GM18511 (cell line): ENCODE results near the gene MAP4.
"Not testable (repeated sequence)": the region's sequence is repeated elsewhere in the genome, so short reads cannot be mapped to it uniquely, and the experiment has no call there.

Source experiments
- ATAC-seq: cut with Tn5 transposase; IDR thresholded peaks from one replicate; pipeline ENCODE4 v1.9.1; 2021; ENCODE audit warnings: mild to moderate bottlenecking, moderate library complexity; ENCODE audit not compliant: unreplicated experiment

The MAP4 gene

DNA sequence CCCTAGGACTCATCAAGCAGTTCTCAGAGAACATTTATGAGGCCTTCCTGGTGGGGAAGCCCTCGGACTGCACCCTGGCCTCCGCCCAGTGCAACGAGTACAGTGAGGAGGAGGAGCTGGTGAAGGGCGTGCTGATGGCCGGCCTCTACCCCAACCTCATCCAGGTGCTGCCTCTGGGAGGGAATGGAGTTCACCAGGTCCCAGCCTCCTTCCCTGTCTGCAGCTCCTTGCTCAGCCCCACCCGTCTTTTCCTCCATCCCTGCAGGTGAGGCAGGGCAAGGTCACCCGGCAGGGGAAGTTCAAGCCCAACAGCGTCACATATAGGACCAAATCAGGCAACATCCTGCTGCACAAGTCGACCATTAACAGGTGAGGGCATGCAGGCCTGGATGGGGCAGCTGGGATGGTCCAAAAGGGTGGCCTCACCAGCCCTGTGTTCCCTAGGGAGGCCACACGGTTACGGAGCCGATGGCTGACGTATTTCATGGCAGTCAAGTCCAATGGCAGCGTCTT is 167.0 kb downstream of the MAP4 start:
- no peak for ATAC-seq

DNA sequence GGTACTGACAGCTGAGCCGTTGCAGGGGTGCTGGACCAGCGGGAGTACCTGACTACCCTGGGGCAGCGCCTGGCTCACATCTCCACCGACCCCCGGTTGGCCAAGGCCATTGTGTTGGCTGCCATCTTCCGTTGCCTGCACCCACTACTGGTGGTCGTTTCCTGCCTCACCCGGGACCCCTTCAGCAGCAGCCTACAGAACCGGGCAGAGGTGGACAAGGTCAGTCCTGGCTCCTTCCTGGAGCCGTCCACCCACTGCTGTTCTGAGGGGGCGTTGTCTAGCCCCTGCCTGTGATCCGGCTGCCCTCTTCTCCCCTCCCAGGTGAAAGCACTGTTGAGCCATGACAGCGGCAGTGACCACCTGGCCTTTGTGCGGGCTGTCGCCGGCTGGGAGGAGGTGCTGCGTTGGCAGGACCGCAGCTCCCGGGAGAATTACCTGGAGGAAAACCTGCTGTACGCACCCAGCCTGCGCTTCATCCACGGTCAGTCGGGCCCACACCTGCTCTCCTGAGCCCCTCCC is 167.6 kb downstream of the MAP4 start:
- no peak for ATAC-seq

DNA sequence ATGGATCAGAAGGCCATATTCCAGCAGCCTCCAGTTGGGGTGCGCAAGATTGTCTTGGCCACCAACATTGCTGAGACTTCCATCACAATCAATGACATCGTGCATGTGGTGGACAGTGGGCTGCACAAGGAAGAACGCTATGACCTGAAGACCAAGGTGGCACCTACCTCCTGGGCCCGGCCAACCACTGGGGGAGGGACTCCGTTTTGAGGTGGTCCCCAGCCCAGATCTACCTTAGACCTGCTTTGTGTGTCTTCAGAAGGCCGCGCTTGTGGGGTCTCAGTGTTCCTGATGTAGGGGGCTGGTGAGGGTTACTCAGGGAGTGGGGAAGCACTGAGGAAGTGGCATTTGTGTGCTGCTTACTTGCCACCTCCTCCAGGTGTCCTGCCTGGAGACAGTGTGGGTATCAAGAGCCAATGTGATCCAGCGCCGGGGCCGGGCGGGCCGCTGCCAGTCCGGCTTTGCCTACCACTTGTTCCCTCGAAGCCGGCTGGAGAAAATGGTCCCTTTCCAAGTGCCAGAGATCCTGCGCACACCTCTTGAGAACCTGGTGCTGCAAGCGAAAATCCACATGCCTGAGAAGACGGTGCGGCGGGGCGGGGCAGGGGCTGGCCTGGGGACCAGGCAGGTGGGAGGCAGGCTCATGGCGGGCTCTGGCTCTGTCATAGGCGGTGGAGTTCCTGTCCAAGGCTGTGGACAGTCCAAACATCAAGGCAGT is 168.3 kb downstream of the MAP4 start:
- no peak for ATAC-seq

DNA sequence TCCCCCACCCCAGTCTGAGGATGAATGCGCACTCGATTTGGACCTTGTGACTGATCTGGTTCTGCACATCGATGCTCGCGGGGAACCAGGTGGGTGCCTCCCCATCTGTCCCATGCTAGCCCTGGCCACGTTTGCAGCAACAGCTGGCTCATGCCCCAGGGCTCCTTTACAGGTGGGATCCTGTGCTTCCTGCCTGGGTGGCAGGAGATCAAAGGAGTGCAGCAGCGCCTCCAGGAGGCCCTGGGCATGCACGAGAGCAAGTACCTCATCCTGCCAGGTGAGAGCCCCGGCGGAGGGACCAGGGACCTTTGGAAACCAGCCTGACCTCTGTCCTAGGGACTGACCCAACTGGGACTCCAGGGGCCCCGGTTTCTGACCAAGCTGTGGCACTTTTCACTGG is 169.0 kb downstream of the MAP4 start:
- no peak for ATAC-seq

DNA sequence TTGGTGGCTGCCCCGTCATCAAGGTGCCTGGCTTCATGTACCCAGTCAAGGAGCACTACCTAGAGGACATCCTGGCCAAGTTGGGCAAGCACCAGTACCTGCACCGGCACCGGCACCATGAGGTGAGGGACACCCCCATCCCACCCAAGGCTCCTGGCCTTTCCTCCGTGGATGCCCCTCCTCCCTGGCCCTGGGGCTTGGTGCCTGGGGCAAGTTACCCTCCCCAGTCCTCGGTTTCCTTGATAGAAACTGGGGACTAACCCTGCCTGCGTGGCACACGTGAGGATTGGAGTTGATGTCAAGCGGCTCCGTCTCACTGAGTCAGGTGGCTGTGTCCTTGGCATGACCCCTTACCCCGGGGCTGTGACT is 169.4 kb downstream of the MAP4 start:
- no peak for ATAC-seq

DNA sequence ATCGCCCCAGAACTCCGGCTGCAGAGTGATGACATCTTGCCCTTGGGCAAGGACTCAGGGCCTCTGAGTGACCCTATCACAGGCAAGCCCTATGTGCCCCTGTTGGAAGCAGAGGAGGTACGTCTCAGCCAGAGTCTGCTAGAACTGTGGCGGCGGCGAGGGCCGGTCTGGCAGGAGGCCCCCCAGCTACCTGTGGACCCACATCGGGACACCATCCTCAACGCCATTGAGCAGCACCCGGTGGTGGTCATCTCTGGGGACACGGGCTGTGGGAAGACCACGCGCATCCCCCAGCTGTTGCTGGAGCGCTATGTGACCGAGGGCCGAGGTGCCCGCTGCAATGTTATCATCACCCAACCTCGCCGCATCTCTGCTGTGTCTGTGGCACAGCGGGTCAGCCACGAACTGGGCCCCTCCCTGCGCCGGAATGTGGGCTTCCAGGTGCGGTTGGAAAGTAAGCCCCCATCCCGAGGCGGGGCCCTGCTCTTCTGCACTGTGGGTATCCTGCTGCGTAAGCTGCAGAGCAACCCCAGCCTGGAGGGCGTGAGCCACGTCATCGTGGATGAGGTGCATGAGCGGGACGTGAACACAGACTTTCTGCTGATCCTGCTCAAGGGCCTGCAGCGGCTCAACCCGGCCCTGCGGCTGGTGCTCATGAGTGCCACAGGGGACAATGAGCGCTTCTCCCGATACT is 169.9 kb downstream of the MAP4 start:
- no peak for ATAC-seq

DNA sequence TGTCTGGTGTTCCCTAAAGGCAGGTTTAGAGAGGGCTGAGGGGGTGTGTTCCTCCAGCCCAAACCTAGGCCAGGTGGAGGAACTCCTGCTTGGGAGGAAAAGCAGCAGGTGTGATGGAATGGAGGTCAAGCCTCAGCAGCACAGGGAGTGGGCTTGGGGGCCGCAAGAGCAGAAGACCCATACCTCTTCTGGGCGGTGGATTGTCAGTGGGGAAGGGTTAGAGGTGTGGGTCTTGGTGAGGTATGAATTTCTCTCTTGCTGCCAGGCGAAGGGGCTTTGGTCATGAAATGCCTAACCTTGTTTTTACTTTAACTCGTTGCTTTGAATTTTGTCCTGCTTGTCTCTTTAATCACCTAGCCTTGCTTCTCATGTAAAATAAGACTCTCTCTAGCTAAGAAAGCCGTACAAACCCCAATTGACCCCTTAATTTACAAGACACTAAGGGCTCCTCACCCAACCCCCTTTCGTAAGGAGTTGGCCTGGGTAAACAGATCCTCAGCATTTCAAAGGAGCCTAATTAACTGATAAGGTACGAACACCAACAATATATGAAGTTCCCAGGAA is 174.3 kb downstream of the MAP4 start:
- ATAC-seq = no peak

DNA sequence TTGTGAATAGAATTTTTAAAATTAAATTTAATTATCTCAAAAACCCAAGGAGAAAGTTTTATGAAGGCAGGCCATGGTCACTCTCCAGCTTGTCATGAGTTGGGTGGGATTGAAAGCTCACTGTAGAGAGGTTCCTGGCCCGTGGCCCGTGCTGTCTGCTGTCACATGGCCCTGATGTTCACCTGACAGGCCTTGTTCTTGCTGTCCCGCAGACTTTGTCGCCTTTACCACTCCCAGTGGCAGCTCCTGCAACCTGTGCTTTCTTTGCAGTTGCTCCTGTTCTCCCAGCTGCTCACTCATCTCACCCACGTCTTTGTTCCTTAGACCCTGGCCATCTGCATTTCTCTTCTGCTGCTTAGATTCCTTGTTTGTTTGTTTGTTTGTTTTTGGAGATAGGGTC is 177.7 kb downstream of the MAP4 start:
- ATAC-seq = no peak

DNA sequence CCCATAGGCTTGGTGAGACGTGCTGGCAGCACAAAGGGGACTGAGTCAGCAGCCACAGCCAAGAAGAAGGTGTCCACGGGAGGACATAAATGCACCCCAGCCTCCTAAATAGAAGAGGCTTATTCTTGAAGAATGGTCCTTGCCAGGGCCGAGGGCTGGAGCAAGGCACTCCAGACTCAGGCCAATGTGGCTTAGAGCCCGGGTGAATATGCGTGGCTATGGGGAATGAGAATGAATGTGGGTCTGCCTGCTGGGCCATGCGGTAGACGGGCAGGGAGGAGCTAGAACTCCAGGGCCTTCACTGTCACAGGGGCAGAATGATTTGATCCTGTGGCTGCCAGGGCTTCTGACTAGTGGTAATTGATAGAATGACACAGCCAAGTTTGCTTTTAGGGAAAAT is 179.2 kb downstream of the MAP4 start:
- ATAC-seq = no peak

DNA sequence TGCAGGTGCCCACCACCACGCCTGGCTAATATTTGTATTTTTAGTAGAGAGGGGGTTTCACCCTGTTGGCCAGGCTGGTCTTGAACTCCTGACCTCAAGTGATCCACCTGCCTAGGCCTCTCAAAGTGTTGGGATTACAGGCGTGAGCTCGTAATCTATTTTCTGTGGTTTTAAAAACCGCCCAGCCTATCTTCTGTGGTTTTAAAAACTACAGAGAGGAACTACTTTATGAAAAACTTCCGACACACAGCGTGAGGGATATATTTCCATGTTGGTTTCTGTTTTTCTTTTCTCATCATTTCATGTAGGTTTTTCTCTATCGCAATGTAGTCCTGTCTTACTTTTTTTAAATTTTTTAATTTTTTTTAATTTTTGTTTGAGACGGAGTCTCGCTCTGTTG is 186.7 kb downstream of the MAP4 start:
- ATAC-seq = not testable (repeated sequence)

DNA sequence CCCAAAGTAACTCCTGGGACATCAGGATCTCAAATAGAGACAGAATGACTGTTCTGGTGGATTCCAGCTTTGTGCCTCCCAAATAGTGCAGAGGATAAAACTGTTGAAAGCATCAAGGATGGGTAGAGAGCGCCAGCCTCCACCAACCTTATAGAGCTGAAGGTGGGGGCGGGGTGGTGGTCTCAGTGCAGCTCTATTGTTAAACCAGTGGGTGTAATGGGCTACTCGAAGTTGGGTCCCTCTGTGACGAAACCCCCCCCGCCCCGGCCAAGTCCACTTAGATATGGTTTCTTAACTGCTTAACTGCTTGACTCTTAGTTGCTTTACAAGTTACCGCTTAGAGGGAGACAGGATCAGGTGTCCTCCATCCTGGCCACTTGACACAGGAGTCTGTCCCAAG is 190.6 kb downstream of the MAP4 start:
- no peak for ATAC-seq

DNA sequence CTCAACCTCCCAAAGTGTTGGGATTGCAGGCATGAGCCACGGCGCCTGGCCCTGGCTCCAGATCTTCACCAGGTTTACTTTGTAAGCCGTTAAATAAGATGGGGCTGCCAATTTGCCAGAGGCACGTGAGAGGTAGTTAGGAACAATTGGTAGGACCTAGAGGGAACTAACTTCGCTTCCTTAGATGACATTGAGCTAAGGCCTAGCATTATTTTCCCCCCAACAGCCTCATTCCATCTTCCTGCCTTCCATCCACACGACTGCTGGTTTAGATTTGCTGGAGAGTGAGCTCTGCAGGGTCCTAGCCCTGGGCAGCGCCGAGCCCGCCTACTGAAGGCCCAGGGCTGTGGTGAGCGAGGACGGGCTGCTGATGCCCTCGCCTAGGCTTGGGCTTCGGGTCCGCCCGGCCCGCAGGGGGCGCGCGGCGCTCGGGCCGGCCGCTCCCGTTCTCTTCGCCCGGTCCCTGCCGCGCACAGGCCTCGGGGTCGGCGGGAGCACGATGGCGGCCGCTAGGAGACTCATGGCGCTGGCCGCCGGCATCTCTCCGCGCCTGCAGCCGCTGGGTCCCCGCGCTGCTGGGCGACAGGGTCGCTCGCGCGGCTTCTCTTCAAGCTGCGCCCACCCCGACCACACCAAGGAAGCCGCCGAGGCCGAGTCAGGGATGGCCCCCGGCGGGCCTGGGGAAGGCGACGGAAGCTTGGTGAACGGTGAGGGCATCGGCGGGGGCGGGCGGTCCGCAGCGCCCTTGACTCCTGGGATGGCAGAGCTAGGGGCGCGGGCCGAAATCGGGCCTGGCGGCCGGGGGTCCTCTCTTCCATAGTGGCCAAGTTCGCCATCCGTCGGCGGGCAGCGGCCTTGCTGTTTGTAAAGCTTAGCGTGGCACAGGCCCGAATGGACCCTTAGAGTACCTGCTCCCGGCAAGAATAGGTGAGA is 191.4 kb downstream of the MAP4 start:
- peak; percentile 95 for ATAC-seq

DNA sequence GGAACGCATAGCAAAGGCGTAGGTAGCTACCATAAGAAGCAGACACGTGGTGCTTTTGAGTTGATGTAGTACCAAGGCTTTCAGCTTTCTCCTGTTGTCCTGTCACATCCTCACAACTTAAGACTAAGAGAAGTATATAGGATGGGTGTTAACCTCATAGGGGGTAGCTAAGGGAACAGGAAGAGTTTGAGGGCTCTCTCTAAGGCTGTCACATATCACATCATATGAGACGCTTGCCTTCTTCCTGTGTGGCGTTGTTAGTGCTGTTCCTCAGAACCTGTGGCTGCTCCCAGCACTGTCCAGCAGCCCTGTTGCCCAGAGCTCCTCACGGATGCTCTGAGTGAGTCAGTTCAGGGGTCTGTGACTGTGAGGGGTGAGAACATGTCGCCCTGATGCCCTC is 198.6 kb downstream of the MAP4 start:
- ATAC-seq = no peak

DNA sequence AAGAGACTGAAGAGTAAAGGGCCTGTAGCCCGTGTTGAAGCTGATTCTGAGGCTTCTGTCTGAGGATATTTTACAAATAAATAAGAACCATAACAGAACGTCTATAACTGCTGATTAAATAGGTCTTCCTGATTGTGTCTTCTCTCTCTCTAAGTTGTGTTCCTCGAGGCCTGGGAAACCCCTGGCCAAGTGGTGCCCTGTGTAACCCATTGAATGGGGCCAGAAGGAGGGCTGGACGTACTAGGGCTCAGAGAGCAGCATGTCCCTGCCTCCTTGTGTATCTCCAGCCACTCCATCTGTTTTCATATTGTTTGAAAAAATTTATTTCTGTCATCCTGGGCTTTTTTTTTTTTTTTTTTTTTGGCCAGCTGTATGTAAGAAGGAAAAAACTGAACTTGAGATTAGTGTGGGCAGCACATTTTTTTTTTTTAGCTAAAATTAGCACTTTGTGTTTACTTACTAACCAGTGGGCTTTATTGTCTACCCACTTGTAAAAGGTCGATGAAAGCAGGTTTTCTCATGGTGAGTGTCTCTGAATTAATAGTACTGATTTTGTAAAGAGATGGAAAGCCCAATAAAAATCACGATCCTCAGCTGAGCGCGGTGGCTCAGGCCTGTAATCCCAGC is 202.6 kb downstream of the MAP4 start:
- no peak for ATAC-seq

DNA sequence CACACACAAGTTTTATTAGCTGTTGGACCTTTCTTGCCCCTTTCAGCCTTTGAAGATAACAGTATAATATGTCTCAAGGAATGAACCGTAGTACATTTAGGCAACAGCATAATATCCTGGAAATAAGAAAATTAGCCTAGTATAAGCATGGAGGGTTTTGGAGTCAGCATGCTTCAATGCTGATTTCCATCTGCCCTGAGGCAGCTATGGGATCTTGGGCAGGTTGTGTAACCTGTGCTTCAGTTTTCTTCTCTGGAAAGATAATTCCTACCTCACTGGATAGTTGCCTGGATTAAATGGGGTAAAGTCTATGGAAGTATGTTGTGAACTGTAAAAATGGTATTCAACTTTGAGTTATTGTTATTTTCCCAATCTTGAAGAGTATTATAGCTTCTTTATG is 211.6 kb downstream of the MAP4 start:
- no peak for ATAC-seq

DNA sequence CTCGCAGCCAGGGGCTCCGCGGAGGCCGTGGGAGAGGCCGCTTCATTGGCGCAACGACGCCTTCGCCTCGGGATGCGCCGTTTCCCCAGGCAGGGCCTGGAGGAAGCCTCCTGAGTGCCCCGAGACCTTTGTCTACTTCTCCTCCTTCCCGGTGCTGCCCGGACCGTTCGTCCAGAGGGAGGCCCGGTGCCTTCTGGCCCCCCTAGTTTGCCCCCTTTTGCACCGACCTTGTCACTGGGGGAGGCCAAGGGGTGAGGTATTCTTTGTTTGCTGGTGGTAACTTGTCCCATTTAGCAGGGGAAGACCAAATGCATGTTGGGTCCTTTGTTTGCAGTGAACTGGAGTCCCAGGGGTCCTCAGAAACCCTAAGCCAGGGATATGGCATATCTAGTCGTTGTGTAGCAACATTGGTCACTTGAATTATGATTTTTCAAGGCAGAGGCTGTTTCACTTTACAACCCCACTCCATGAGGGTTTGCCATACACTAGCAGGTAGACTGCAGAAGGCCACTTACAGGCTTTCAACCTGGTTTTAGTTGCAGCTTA is 212.7 kb downstream of the MAP4 start:
- no peak for ATAC-seq

DNA sequence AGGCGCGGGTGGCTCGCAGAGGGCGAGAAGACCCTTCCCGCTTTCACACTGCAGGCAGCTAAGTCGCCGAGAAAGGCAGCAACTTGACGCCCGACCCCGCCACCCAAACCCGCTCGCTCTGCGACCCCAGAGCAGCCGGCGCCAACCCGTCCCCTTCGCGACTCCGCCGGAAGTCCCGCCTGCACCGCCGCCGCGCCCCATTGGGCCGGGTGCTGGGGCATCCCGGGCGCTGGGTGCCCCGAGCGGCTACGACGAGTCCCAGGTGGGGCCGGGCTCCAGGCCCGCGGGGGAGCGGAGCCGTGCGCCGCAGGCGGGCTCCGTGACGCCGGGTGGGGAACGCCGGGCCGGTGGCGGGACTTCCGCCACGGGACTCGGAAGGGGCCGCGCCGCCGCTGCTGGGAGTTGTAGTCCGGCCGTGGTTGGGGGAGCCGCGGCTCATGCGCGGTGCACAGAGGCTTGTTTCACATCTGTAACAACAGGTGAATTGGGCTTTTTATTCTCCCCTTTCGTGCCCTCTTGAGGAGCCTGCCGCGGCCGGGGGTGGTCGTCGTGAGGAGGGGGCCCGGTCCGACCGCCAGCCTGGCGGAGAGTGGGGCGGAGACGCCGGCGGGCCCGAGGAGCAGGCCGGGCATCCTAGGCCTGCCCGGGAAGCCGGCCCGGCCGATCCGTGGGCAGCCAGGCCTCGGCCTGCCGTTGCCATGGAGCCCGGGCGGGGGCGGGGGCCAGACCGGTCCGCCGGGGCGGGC is 213.3 kb downstream of the MAP4 start, which contains the start of gene DHX30:
TSS of gene DHX30 (plus strand) at position 405 of the 746 bp plus-strand sequence. CDS start 7,546 bp downstream, outside the sequence.
- peak; percentile 92 for ATAC-seq
